ENCODE results near the gene YTHDC1.

The YTHDC1 gene

DNA sequence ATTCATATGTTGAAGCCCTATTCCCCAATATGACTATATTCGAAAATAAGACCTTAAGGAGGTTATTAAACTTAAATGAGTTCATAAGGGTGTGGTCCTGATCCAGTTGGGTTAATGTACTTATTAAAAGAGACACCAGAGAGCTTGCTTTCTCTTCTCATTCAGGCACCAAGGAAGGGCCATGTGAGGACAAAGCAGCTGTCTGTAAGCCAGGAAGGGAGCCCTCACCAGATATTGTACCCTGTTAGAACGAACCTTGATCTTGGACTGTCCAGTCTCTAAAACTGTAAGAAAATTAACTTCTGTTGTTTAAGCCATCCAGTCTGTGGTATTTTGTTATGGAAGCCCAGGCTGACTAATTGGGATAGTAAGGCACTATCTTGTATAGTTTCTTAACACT is 9.1 kb upstream of the YTHDC1 start:
- no peak for DNase-seq (ENCODE audit: low spot score)

DNA sequence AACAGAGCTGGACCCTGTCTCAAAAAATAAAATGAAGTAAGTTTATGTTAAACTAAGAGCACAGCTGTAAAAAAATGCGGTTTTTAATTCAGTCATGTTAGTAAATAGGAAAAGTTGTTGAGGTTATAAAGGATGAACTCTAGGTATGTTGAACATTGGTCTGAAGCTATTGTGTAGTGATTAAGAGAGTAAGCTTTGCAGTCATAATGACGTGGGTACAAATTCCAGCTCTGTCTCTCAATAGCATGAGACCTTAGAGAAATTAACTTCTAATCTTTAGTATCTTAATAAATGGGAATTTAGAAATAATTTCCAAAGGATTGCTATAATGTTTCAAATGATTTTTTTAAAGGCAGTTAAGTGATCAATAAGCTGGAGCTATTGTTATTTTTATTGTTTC is 2.9 kb upstream of the YTHDC1 start:
- DNase-seq (ENCODE audit: low spot score) = no peak

DNA sequence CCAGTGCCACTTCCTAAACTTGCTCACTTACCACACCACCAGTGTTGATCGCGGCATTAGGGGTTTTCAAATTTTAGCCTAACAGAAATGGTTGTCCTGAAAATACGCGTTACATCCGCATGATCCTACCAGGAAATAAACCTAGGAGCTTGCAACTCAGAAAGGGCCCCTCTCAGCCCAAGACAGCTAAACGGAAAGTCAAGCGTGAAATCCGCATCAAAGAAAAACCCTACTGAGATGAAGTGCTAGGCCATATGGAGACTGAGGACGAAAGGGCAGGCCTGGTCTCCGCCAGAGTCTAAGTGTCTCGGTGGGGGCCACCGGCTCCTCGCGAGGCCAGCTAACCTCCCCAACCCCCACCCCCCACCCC is 626 bp downstream of the YTHDC1 start:
- peak; percentile 54 for DNase-seq (ENCODE audit: low spot score)

DNA sequence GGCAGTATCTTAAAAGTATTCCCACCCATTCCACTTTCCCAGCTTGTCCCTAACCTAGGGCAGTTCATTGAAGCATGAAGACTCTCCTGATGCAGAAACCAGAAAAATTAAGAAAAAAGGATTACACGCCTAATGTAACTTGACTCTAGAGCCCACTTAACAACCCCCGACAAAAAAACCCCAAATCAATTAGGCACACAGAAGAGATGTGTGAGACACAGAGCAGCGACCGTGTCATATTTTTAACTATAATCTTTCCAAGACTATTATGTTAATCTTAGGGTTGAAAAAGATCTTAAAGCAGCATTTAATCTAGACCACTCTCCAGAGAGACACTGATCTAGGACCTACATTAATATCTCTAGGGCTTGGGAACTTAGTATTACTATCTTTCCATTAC is 1.3 kb downstream of the YTHDC1 start:
- peak; percentile 36 for DNase-seq (ENCODE audit: low spot score)

DNA sequence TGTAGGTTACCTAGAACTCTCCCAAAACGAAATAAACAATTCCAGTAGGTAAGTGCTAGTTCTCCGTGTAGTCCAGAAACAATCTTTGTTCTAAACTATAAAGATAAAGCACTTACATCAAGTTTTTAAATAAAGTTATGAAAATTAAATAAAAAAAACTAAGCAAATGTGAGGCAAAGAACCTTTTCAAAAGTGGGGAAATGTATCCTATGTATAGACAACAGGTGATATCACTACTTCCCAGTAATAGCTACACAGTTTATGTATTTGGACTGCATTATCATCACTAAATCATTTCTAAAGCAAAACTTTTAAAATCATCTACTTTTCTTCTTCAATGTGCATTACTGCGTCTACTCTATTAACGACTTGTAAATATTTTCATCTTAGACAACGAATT is 2.0 kb downstream of the YTHDC1 start:
- no peak for DNase-seq (ENCODE audit: low spot score)

DNA sequence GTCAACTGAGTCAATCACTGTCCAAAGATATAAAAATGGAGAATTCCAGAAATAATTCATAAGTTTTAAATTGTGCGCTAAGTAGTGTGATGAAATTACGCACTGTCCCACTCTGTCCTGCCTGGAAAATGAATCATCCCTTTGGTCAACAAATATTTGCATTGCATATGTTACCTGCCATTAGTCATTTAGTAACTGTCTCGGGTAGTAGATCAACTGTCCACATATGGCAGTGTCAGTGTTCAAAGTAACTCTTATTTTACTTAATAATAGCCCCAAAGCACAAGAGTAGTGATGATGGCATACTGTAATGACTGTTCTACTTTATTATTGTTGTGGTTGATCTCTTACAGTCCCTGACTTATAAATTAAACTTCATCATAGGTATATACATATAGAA is 3.4 kb downstream of the YTHDC1 start:
- DNase-seq (ENCODE audit: low spot score) = no peak

DNA sequence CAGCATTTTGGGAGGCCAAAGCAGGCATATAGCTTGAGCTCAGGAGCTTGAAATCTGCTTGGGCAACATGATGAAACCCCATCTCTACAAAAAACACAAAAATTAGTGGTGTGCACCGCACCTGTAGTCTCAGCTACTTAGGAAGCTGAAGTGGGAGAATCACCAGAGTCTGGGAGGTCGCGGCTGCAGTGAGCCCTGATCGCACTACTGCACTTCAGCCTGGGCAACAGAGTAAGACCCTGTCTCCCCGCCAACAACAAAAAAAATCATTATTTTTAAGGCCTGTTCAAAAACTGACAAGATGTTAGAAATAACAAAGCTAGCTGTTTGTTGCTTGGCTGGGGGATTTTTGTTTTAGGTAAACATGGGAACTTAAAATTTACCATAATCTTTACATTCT is 5.1 kb downstream of the YTHDC1 start:
- DNase-seq (ENCODE audit: low spot score) = no peak

DNA sequence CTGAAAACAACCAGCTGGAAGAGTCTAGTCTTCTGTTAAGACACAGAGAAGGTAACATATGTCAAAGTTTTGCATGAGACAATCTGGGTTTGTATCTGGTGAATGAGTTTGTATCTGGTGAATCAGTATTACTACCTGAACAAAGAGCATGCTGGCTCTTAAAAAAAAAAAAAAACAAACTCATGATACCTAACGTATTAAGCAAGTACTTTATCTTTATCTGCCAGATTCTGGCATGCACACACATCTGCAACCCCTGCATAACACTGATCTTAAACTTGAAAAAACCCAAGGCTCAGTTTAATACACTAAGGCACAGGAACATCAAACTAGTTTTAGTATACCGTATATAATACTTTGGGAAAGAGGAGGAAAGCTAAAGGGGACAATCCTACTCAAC is 5.8 kb downstream of the YTHDC1 start:
- DNase-seq (ENCODE audit: low spot score) = no peak

DNA sequence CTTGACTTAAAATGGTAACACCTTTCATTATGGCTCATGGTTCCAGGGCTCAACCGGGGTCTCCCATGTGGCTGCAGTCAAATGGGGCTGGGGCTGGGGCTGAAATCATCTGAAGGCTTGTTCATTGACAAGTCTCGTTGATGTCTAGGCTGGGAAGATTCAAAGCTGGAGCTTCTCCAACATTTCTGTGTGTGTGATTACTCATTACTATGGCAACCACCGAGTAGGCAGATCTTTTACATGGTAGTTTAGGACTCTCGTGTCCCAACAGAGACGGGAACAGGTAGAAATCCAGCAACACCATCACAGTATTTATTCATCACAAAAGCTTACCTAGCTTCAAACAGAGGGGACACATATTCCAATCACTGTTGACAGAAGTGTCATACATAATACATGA is 7.8 kb downstream of the YTHDC1 start:
- DNase-seq (ENCODE audit: low spot score) = no peak

DNA sequence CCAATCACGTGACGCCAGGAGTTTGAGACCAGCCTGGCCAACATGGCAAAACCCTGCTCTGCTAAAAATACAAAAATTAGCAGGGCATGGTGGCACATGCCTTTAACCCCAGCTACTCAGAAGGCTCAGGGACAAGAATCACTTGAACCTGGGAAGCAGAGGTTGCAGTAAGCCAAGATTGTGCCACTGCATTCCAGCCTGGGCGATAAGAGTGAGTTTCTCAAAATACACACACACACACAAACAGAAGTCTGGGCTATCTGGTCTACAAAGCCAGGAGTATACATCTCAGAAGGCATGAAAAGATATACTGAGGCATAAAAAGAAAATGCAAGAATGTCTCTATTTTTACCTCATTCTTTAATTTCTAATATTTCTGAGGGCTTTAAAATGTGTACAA is 11.3 kb downstream of the YTHDC1 start:
- no peak for DNase-seq (ENCODE audit: low spot score)

DNA sequence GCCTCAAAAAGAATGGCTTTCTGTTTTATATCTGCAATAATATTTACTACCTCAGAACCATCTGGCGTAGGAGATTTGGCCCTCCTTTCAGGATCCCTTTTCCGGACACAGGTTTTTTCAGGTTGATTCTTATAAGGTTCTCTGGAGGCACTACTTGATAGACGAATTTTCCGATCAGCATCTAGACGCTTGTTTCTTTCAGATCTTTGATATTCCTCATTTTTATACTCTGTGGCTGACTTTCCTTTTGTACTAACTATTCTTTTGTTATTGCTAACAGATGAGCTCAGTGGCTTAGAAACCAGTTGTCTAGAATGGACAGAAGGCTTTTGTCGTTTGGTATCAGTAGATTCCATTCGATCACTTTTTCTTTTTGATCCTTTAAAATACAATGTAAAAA is 12.4 kb downstream of the YTHDC1 start:
- DNase-seq (ENCODE audit: low spot score) = no peak

DNA sequence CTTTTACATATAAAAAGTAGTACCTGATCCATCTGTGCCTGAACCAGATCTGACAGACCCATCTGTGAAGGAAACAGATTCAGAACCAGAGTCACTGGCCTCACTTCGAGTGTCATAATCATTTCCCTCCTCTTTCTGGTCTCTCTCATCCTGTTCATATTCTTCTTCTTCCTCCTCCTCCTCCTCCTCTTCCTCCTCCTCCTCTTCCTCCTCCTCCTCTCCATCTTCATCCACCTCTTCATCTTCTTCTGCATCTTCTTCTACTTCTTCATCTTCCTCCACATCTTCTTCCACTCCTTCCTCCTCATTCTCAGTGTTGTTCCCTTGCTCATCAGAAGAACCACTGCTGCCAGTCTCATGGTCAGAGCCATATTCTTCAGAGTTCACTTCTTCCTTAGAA is 12.9 kb downstream of the YTHDC1 start:
- DNase-seq (ENCODE audit: low spot score) = no peak

DNA sequence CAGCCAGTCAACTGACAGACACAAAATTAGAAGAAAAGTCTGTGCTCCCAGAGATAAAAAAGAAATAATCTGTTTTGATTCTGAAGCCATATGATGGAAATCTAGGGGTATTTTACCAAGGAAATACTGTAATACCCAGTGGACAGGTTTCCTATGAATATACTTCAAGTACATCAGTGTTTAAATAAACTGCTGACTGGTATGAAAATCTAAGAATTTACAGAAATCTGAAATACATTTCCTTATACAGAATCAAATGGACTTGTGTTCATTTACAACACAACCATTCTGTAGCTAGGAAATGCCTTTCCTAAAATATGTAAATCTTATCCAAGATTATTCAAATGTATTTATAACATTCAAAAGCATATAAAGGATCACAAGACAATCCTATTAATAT is 13.4 kb downstream of the YTHDC1 start:
- no peak for DNase-seq (ENCODE audit: low spot score)

DNA sequence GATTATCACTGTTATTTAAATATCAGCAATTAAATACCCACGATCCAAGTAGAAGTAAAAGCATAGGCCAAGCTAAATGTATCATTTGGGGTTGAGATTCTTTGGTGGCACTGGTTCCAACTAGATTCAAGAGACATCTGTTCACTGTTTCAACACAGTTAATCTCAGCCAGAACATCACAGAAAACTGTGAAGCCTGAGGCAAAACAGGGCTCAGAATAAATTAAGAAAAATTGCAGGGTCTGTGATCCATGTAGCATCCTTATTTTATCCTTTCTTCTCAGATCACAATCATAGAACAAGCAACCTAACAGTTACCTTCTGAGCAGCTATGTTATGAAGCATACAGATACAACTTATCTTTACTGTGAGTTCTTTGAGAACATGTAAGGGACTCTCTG is 23.7 kb downstream of the YTHDC1 start:
- no peak for DNase-seq (ENCODE audit: low spot score)

DNA sequence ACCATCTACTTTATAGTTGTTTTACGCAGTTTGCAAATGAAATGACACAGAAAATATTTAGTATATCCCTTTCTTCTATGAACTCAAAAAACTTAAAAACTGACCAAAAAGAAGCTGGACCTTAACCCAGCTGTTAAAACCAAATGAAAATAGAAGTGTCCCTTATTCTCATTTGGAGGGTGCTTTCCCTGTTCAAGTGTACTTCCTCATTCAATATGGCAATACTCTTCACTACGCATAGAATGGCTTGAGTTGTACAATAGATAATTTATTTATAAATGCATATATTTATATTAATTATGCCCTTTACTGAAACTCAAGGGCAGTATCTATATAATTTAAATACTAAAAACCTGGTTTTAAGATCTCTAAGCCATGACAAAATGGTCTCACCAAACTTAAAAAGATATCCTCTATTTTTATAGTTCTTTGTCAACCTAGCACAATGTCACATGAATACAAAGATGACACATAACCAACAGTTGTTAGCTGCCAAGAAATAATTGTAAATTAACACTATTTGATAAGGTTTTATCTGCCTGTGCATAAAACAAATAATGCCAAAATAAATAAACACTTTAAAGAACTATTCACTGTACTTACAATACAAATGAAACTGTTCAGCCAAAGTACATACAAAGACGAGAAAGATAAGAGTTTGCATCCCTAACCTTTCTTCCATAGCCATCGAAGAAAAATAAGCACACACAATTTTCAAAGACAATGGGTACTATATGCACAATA is 25.2 kb downstream of the YTHDC1 start:
- no peak for DNase-seq (ENCODE audit: low spot score)

DNA sequence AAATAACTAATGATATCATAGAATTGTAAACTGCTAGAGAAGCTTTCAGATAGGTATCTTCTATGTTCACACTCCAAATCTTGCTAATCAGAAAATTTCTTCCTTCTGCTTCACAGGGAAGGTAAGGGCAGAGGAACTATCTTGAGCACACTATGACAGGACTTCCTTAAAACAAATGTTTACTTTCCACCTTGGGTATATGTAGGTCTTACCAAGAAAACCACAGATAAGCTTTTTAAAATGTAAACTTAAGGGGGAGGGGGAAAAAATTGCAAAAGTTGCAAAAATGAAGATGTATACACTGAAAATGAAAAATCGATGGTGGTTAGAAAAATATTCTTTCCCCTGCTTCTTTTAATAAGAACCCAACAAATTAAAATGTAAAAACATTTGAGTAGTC is 30.9 kb downstream of the YTHDC1 start:
- DNase-seq (ENCODE audit: low spot score) = no peak

DNA sequence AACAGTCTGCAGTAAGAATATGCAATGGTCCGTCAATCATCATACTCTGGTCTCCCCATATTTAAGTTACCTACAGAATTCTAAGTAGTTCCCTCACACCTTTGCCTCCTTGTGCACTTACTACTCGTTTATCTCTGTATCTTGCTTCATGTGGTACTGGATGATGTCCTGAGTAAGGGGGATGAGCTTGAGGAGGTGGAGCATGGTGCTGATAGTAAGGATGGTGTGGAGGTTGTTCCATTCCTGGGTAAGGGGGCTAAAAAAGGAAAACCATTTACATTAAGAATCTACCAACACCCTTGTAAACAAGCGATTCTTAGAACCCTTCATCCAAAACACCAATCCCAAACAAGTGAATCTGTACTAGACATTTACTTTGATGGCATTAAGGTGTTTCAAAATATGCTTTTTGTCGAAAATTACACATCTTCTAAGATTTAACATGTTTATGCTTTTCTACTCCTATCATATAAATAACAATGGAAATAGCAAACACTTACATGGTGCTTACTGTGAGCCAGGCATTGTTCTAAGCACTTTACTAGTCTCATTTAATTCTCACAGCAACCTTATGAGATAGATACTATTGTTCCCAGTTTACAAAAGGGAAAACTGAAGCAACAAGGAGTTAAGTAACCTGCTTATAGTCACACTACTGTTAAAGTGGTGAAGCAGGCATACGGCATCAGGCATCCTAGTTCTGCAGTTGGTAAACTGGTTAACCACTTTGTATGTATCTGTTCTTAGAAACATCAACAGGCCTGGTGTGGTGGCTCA is 33.5 kb downstream of the YTHDC1 start:
- no peak for DNase-seq (ENCODE audit: low spot score)

DNA sequence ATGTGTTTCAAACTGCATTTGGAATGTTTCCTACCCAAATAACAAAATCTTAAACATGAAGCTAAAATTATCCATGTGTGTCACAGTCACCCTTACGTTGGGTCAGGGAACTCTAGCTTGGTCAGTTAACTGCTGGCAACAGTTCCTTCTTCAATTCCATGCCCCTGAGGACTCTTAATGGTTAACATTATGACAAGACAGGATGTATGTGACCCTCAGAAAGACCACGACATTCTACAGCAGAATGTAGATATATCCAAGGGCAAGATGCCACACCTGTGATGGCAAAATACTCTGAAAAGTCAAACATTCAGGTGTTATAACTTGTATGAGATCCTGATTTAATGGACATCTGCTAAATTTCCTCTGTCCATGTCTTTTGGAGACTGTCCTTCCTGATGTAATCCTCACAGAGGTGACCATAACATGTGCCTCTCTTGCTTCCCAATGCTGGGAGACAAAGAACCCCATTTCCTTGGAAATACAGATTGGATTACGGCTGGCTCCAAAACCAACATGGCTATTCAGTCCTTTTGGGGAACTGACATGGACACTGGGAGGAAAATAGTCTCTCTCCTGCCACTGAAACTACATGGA is 39.1 kb downstream of the YTHDC1 start:
- DNase-seq (ENCODE audit: low spot score) = no peak

DNA sequence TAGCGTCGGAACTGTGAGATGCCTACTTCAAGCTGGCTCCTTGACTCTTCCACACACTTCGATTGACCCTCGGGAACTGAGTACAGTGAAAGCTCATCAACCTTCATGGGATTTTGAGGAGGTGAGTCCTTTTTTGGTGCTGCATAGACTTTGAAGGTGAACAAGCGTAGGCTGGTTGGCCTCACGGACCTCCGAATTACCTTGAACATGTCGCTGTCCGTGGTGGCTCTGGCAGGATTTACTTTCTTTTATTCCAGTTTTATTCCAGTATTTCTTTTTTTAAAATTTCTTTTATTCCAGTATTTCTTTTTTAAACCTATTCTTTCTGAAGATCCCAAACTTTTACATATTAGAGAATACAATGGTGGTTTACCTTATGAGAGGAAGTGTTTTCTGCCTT is 45.2 kb downstream of the YTHDC1 start:
- no peak for DNase-seq (ENCODE audit: low spot score)

DNA sequence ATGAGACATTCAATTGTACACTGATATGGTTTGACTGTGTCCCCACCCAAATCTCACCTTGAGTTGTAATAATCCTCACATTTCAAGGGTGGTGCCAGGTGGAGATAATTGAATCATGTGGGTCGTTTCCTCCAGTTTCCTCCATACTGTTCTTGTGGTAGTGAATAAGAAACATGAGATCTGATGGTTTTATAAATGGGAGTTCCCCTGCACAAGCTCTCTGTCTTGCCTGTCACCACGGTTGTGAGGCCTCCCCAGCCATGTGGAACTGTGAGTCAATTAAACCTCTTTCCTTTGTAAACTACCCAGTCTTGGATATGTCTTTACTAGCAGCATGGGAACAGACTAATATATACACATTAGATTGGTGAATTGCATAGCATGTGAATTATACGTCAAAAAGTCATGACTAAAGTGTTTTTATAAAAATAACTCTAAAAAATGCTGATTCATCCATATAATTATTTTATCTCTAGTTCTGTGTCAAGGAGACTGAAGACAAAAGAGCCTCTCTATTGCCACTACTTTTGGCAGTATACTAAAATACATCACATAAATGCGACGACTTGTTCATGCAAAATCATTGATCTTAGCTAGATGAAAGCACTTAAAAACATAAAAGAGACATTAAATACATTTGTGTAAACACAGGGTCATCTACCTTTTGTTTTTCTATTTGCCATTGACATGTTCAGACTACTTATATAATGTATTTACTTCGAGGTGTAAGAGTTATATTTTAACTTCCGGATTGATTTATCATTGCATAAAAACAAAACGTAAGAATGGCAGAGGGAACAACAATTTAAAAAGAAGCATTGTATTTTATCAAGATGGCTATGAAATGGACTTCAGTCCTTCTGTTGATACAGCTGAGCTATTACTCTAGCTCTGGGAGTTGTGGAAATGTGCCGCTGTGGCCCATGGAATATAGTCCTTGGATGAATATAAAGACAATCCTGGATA is 50.1 kb downstream of the YTHDC1 start:
- no peak for DNase-seq (ENCODE audit: low spot score)

DNA sequence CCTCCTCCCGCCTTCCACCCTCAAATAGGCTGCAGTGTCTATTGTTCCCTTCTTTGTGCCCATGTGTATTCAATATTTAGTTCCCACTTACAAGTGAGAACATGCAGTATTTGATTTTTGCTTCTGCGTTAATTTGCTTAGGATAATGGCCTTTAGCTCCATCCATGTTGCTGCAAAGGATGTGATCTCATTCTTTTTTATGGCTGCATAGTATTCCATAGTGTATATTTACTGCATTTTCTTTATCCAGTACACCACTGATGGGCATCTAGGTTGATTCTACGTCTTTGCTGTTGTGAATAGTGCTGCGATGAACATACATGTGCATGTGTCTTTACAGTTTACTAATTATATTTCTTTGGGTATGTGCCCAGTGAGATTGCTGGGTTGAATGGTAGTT is 52.8 kb downstream of the YTHDC1 start:
- no peak for DNase-seq (ENCODE audit: low spot score)

DNA sequence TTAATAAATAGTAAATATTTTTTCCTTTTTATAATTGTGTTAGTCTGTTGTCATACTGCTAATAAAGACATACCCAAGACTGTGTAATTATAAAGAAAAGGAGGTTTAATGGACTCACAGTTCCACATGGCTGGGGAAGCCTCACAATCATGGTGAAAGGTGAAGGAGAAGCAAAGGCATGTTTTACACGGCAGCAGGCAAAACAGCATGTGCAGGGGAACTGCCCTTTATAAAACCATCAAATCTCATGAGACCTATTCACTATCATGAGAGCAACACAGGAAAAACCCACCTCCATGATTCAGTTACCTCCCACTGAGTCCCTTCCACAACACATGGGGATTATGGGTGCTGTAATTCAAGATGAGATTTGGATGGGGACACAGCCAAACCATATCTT is 58.6 kb downstream of the YTHDC1 start:
- no peak for DNase-seq (ENCODE audit: low spot score)

DNA sequence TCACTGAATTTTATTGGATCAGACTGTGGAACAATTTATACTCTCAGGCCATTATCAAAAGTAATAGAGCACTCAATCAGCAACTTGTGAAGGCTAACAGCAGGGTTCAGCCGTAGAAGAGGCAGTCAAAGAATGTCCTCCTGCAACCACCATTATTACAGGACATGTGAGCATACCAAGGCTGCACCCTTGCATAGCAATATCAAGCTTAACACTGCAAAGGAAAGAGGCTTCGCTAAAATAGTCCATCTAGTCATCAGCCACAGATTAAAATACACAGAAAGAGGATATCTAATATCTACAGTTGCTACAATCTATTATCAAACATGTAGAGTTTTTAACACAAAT is 61.5 kb downstream of the YTHDC1 start:
- no peak for DNase-seq (ENCODE audit: low spot score)
